AG04449 (cell line): ENCODE data around the gene PSMB2.

ENCODE experiments used
- CTCF ChIA-PET: fragments of 350-600 bp; formaldehyde crosslinking; extraction: SDS; loops from one replicate; lab custom pipeline; 2021; ENCODE audit warnings: antibody characterized with exemption; lab: Yijun Ruan, JAX
- POLR2A ChIA-PET: fragments of 400-600, 350-600 bp; formaldehyde crosslinking; extraction: SDS; loops from one replicate; lab custom pipeline; 2020; ENCODE audit warnings: antibody characterized with exemption, inconsistent platforms; lab: Yijun Ruan, JAX
- DNase-seq: peaks from one replicate; pipeline ENCODE4 v3.0.0-alpha.2; 2010; ENCODE audit warnings: low read depth, low spot score
- H3K4me3 ChIP-seq: 2 replicates; pipeline ENCODE4 v1.5.1; 2011; ENCODE audit warnings: low read depth, mild to moderate bottlenecking, control low read depth, low read length
- TF ChIP-seq, protein P1 (sequence below): IDR thresholded peaks from one replicate; pipeline ENCODE4 v1.5.1; 2011; ENCODE audit warnings: mild to moderate bottlenecking, moderate library complexity, low read length, control low read depth, inconsistent platforms; ENCODE audit not compliant: insufficient read depth; ENCODE audit errors: missing control alignments

The PSMB2 gene

DNA sequence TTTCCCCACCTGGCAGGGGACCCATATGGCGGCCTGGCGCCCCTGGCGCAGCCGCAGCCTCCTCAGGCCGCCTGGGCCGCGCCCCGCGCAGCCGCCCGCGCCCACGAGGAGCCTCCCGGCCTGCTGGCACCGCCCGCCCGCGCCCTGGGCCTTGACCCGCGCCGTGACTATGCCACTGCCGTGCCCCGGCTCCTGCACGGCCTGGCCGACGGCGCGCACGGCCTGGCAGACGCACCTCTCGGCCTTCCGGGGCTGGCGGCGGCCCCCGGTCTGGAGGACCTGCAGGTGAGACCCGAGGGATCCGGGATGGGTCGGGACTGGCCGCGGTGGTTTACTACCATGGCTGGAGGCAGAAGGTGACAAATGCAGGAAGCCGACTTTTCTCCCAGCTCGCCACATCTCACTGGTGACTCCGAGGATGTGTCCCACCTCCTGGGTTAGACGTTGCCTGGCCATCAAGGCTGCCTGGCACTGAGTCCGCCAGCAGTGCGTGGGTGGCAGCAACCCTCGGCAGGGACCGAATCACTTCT lies 67.1 kb downstream of the PSMB2 start:
- no peak for DNase-seq
- TF ChIP-seq, protein P1, sequence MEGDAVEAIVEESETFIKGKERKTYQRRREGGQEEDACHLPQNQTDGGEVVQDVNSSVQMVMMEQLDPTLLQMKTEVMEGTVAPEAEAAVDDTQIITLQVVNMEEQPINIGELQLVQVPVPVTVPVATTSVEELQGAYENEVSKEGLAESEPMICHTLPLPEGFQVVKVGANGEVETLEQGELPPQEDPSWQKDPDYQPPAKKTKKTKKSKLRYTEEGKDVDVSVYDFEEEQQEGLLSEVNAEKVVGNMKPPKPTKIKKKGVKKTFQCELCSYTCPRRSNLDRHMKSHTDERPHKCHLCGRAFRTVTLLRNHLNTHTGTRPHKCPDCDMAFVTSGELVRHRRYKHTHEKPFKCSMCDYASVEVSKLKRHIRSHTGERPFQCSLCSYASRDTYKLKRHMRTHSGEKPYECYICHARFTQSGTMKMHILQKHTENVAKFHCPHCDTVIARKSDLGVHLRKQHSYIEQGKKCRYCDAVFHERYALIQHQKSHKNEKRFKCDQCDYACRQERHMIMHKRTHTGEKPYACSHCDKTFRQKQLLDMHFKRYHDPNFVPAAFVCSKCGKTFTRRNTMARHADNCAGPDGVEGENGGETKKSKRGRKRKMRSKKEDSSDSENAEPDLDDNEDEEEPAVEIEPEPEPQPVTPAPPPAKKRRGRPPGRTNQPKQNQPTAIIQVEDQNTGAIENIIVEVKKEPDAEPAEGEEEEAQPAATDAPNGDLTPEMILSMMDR, result no peak
- ChIA-PET CTCF (interaction anchor here (1.4 to 13.4 kb wide), 4 partner anchors 10 to 201 kb away, joined by 3 to 657 read pairs (median 50); partner anchors contain the start of gene C1orf216), POLR2A (no interaction called here)
- no peak overlapping the region for H3K4me3 ChIP-seq

DNA sequence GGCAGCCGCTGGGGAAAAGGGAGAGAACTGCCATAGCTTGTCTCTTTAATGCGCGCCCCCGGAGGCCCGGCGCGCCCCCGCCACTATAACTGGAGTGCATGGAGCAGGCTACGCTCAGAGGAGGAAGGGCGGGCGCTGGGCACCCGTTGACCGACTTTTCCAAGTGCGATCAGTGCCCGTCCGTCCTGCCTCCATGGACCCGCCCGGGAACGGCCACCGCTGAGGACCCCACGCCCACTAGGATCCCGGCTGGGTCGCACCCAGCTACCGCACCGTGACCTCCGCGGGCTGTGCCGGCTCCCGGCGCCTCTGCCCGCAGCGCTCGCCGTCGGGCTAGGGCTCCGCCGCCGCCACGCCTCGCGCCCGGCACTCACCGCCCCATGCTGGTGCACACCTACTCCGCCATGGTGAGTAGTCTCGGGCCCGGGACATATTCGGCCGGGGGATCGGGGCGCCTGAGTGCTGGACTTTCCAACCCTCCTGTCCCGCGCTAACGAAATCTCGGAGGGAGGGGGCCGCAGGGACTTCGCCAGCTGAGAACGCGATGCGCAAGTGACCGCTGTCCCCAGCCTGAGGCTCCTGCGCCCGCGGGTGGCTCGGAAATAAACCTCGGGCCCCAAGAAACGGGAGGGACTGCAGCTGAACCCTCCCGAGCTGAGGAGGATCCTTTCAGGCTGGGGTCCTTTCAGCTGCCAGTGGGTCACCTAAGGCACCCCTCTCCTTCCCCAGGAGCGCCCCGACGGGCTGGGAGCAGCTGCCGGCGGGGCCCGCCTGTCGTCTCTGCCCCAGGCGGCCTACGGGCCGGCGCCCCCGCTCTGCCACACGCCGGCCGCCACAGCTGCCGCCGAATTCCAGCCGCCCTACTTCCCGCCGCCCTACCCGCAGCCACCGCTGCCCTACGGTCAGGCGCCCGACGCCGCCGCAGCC lies 67.9 kb downstream of the PSMB2 start, which contains the start of gene TFAP2E:
TFAP2E (plus strand) TSS at position 117 of the 927 bp plus-strand sequence; CDS start at position 381, 264 bp downstream.
- peak within 1 kb of the TSS; percentile 61 for H3K4me3 ChIP-seq
- DNase-seq, result no peak
- TF ChIP-seq, protein P1, result no peak
- CTCF ChIA-PET, result interaction anchor here (0.9 to 13.4 kb wide), 9 partner anchors 9 to 204 kb away, joined by 3 to 657 read pairs (median 10); partner anchors contain the start of genes C1orf216 and CLSPN
- POLR2A ChIA-PET, result interaction anchor here (0.8 kb wide), 1 partner anchor 144 kb away, joined by 3 read pairs; no protein-coding TSS in a partner anchor

DNA sequence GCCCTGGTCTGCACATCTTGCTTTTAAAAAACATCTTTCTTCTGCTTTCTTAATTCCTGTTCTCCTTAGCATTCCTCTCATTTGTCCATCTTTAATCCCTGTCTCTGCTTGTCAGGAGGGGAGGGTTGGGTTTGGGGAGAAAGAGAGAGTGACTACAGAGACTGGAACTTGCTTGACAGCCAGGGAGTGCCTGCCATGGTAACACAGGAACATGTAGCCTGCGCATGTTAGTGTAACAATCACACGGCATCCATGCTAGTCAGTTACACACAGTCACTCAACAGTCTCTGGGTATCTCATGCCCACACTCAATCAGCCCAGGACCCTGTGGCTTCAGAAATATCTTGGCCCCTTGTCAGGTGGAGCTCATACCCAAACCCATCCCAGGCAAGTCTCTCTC lies 69.0 kb downstream of the PSMB2 start:
- TF ChIP-seq, protein P1, result no peak
- DNase-seq, result no peak
- ChIA-PET POLR2A (interaction anchor here (0.8 kb wide), 1 partner anchor 146 kb away, joined by 3 read pairs; no protein-coding TSS in a partner anchor), CTCF (interaction anchor here (0.9 to 13.4 kb wide), 10 partner anchors 8 to 205 kb away, joined by 3 to 657 read pairs (median 10); partner anchors contain the start of genes C1orf216 and CLSPN)
- no peak overlapping the region; the same call in 1 of the 2 replicates for H3K4me3 ChIP-seq

DNA sequence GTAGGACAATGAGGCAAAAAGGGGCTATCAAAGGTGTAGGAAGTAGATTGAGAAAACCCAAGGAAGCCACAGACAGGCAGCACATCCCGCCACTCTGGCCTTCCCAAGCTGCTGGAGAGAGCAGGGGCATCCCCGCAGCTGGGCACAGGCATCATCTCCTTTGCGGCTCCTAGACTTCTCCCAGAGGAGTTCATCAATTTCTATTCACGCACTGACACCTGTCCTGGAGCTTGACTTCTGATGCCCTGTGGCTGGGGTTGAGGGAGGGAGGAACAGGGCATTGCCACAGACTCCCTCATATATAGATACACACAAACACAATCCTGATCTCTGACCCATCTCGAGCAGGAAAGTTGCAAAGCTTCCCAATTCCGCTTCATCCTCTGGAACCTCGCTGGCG lies 70.1 kb downstream of the PSMB2 start:
- no peak overlapping the region for H3K4me3 ChIP-seq
- TF ChIP-seq, protein P1, result no peak
- no peak for DNase-seq
- CTCF ChIA-PET, result interaction anchor here (0.7 to 13.4 kb wide), 10 partner anchors 15 to 206 kb away, joined by 3 to 657 read pairs (median 10); partner anchors contain the start of genes C1orf216 and CLSPN
- POLR2A ChIA-PET, result interaction anchor here (1.1 kb wide), 2 partner anchors 14 to 198 kb away, joined by 3 read pairs; partner anchors contain the start of gene CLSPN

DNA sequence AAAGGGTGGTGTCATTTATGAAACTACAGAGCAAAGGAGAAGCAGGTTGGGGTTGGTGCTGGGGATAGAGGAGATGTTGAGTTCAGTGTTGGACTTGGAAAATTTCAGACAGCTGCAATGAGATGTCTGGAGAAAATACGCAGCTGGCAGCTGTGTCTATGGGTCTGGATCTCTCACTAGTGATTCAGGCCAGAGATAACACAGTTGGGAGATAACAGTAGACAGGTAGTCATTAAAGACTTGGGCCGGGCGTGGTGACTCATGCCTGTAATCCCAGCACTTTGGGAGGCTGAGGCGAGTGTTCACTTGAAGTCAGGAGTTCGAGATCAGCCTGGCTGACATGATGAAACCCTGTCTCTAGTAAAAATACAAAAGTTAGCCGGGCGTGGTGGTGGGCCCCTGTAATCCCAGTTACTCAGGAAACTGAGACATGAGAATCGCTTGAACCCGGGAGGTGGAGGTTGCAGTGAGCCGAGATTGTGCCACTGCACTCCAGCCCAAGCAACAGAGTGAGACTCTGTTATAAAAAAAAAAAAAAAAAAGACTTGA lies 70.7 kb downstream of the PSMB2 start:
- DNase-seq, result no peak
- CTCF ChIA-PET, result interaction anchor here (1.0 to 13.4 kb wide), 8 partner anchors 23 to 204 kb away, joined by 3 to 657 read pairs (median 10); partner anchors contain the start of genes C1orf216 and CLSPN
- POLR2A ChIA-PET, result interaction anchor here (1.1 kb wide), 2 partner anchors 14 to 199 kb away, joined by 3 read pairs; partner anchors contain the start of gene CLSPN
- H3K4me3 ChIP-seq, result no peak overlapping the region
- TF ChIP-seq, protein P1, result no peak
